ENCODE results near the gene RNF151. TPM values are rescaled to one million over a fixed set of nuclear protein-coding genes. Genes with fewer than 3 reads are reported as not detected.
A peak's percentile ranks its signal among the peaks of the same experiment; 100 is the strongest.

The RNF151 gene
- polyA plus RNA-seq, 2 of the 4 experiments (the other 2 are of a cell fraction): not detected

DNA sequence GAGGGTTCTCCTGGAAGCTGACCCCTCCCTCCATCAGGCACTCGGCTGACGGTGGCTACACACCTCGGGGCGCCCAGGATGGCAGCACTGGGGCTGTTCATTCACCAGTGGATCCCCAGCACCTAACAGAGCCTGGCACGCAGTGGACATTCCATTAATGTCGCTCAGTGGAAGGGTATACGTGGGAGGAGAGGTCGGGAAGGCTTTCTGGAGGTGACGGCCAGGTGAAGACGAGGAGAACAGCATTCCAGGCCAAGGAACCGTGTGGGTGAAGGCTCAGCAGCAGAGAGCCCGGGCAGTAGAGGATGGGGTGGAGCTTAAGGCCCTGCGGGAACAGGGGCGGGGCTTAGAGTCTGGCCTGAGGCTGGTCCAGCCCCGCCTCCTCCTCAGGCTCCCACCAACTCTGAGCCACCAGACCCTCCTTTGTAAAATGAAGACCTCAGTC, 45.9 kb upstream of the RNF151 start:
- ATAC-seq (peak in 1 of 2 experiments; percentile 46; a peak in 3 of 6 replicates), FAIRE-seq (no peak), DNase-seq (ENCODE audit: low read depth in 1 of 2, low spot score in 1 of 2) (peak in 1 of 2 experiments; percentile 53)
- no peak for TF ChIP-seq KDM5A (IDR thresholded peaks at IDR 0.05)
- no peak for TF ChIP-seq CBX2 (IDR thresholded peaks at IDR 0.05; ENCODE audit: borderline replicate concordance, low read depth)
- TF ChIP-seq FOSL2 (IDR thresholded peaks at IDR 0.05): no peak
- no peak for TF ChIP-seq FOSL2 (CRISPR knock-in tag; IDR thresholded peaks at IDR 0.05)
- TF ChIP-seq BHLHE40 (IDR thresholded peaks at IDR 0.05; ENCODE audit: low read depth, low read length): no peak
- no peak for TF ChIP-seq SREBF2 (IDR thresholded peaks at IDR 0.05)
- TF ChIP-seq CHD2 (IDR thresholded peaks at IDR 0.05; ENCODE audit: low read length, partially characterized antibody): no peak
- Histone ChIP-seq H3K4me2 (peak overlapping the region; percentile 17; the same call in 1 of the 3 replicates), H3K4me1 (peaks cover 37% of the 10 kb centered on the region), H3K27ac (peak overlapping the region in 1 of 2 experiments; percentile 40; a peak in 2 of 6 replicates), H3K4me3 (no peak overlapping the region), H3K9me3 (no peaks in the 10 kb centered on the region)
- WGBS (ENCODE audit: missing lambda C conversion rate): 40% methylated on average over 15 of the region's 15 CpGs
- POLR2A ChIA-PET: no interaction called here
- CTCF ChIA-PET: interaction anchor here (1.1 to 2.5 kb wide), 2 partner anchors 8 to 102 kb away, joined by 3 to 20 read pairs; no protein-coding TSS in a partner anchor

- H3K4me3 ChIP-seq: no peak overlapping the region
- ChIA-PET POLR2A (interaction anchor here (1.6 kb wide), 1 partner anchor 96 kb away, joined by 4 read pairs; the partner anchor contains the start of genes FAHD1 and HAGH), CTCF (interaction anchor here (1.1 to 2.3 kb wide), 3 partner anchors 19 to 140 kb away, joined by 3 to 10 read pairs (median 4); partner anchors contain the start of genes NUBP2 and SPSB3)
- WGBS (ENCODE audit: missing lambda C conversion rate): 82% methylated on average over 8 of the region's 8 CpGs
- TF ChIP-seq, protein P1, sequence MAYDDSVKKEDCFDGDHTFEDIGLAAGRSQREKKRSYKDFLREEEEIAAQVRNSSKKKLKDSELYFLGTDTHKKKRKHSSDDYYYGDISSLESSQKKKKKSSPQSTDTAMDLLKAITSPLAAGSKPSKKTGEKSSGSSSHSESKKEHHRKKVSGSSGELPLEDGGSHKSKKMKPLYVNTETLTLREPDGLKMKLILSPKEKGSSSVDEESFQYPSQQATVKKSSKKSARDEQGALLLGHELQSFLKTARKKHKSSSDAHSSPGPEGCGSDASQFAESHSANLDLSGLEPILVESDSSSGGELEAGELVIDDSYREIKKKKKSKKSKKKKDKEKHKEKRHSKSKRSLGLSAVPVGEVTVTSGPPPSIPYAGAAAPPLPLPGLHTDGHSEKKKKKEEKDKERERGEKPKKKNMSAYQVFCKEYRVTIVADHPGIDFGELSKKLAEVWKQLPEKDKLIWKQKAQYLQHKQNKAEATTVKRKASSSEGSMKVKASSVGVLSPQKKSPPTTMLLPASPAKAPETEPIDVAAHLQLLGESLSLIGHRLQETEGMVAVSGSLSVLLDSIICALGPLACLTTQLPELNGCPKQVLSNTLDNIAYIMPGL (CRISPR knock-in tag; IDR thresholded peaks at IDR 0.05; ENCODE audit: borderline replicate concordance): no peak
- no peak for TF ChIP-seq RFX5 (IDR thresholded peaks at IDR 0.05)
- no peak for TF ChIP-seq CEBPB (IDR thresholded peaks at IDR 0.05)
- TF ChIP-seq, protein P2, sequence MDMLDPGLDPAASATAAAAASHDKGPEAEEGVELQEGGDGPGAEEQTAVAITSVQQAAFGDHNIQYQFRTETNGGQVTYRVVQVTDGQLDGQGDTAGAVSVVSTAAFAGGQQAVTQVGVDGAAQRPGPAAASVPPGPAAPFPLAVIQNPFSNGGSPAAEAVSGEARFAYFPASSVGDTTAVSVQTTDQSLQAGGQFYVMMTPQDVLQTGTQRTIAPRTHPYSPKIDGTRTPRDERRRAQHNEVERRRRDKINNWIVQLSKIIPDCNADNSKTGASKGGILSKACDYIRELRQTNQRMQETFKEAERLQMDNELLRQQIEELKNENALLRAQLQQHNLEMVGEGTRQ (IDR thresholded peaks at IDR 0.05): no peak
- no peak for TF ChIP-seq EHMT2 (IDR thresholded peaks at IDR 0.05; ENCODE audit: low read depth)
- TF ChIP-seq SREBF2 (IDR thresholded peaks at IDR 0.05): no peak
- no peak for TF ChIP-seq KDM5A (IDR thresholded peaks at IDR 0.05)
- TF ChIP-seq ZFP36 (IDR thresholded peaks at IDR 0.05; ENCODE audit: borderline replicate concordance, partially characterized antibody): no peak
- no peak for TF ChIP-seq MAFK (IDR thresholded peaks at IDR 0.05; ENCODE audit: partially characterized antibody)
- no peak for TF ChIP-seq HOXB13 (CRISPR knock-in tag; IDR thresholded peaks at IDR 0.05; ENCODE audit: low read depth)
- no peak for TF ChIP-seq POLR2AphosphoS2 (conservative IDR thresholded peaks at IDR 0.05; ENCODE audit: low read length)
- no peak for TF ChIP-seq RAD21 (conservative IDR thresholded peaks at IDR 0.05 in 1 of 2, IDR thresholded peaks at IDR 0.05 in 1 of 2)
- no peak for TF ChIP-seq SMC3 (IDR thresholded peaks at IDR 0.05)
- H3K4me1 ChIP-seq: peaks cover 45% of the 10 kb centered on the region
- FAIRE-seq (no peak), DNase-seq (ENCODE audit: low read depth in 1 of 2, low spot score in 1 of 2) (no peak), ATAC-seq (no peak)
- no peaks in the 10 kb centered on the region for H3K9me3 ChIP-seq
- no peak overlapping the region for H3K4me2 ChIP-seq
- peak overlapping the region in 1 of 2 experiments; percentile 88; a peak in 3 of 6 replicates for H3K27ac ChIP-seq
Measured at GRCh38 chr16:1922357-1922756, 44.3 kb upstream of the RNF151 start.

- FAIRE-seq (no peak), ATAC-seq (peak; percentile 75 to 90), DNase-seq (ENCODE audit: low read depth in 1 of 2, low spot score in 1 of 2) (peak; percentile 72 to 88)
- ChIA-PET POLR2A (interaction anchor here (1.6 kb wide), 1 partner anchor 97 kb away, joined by 4 read pairs; the partner anchor contains the start of genes FAHD1 and HAGH), CTCF (interaction anchor here (0.5 to 2.4 kb wide), 22 partner anchors 8 to 141 kb away, joined by 3 to 15 read pairs (median 4); partner anchors contain the start of genes MEIOB, MSRB1, NUBP2 and SPSB3)
- H3K4me2 ChIP-seq: peak overlapping the region; percentile 70
- TF ChIP-seq, protein P3, sequence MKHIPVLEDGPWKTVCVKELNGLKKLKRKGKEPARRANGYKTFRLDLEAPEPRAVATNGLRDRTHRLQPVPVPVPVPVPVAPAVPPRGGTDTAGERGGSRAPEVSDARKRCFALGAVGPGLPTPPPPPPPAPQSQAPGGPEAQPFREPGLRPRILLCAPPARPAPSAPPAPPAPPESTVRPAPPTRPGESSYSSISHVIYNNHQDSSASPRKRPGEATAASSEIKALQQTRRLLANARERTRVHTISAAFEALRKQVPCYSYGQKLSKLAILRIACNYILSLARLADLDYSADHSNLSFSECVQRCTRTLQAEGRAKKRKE (CRISPR knock-in tag; IDR thresholded peaks at IDR 0.05; ENCODE audit: low read depth): no peak
- TF ChIP-seq SMC3 (IDR thresholded peaks at IDR 0.05) (peak; percentile 35; the same call in 2 of the 3 replicates), RAD21 (conservative IDR thresholded peaks at IDR 0.05 in 1 of 2, IDR thresholded peaks at IDR 0.05 in 1 of 2) (peak; percentile 14 to 26; a peak in 1 of 5 replicates), EHMT2 (IDR thresholded peaks at IDR 0.05; ENCODE audit: low read depth) (no peak)
- TF ChIP-seq, protein P4, sequence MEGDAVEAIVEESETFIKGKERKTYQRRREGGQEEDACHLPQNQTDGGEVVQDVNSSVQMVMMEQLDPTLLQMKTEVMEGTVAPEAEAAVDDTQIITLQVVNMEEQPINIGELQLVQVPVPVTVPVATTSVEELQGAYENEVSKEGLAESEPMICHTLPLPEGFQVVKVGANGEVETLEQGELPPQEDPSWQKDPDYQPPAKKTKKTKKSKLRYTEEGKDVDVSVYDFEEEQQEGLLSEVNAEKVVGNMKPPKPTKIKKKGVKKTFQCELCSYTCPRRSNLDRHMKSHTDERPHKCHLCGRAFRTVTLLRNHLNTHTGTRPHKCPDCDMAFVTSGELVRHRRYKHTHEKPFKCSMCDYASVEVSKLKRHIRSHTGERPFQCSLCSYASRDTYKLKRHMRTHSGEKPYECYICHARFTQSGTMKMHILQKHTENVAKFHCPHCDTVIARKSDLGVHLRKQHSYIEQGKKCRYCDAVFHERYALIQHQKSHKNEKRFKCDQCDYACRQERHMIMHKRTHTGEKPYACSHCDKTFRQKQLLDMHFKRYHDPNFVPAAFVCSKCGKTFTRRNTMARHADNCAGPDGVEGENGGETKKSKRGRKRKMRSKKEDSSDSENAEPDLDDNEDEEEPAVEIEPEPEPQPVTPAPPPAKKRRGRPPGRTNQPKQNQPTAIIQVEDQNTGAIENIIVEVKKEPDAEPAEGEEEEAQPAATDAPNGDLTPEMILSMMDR (IDR thresholded peaks at IDR 0.05): peak; percentile 45
- H3K9me3 ChIP-seq: no peaks in the 10 kb centered on the region
- WGBS (ENCODE audit: missing lambda C conversion rate): 19% methylated on average over 21 of the region's 24 CpGs
- H3K4me3 ChIP-seq: no peak overlapping the region
- H3K4me1 ChIP-seq: peaks cover 48% of the 10 kb centered on the region
- peak overlapping the region; percentile 76 to 88 for H3K27ac ChIP-seq
Measured at GRCh38 chr16:1923299-1924034, 43.2 kb upstream of the RNF151 start.

Data from A549 (cell line).